Calu3 (cell line): ENCODE results near the gene PEX11A. TPM values are rescaled to one million over a fixed set of nuclear protein-coding genes. Genes with fewer than 3 reads are reported as not detected.

Experiments used
- BruUV-seq: library from RNA; stranded (reverse); fragments of 400-500 nt; replicated peaks from 2 replicates; lab custom pipeline; 2021; lab: Mats Ljungman, UMichigan
- CTCF ChIA-PET: fragments of 300-600 bp; sonication (Branson Sonifier 250); formaldehyde crosslinking; loops from one replicate; lab custom pipeline; 2022; ENCODE audit warnings: antibody characterized with exemption; lab: Charles Lee
- DNase-seq: peaks from one replicate; pipeline ENCODE4 v3.0.0; 2022
- H3K27ac Mint-ChIP-seq: one replicate; pipeline ENCODE4 v1.8.0; 2022; ENCODE audit warnings: mixed read lengths; ENCODE audit not compliant: unreplicated experiment
- H3K27me3 Mint-ChIP-seq: one replicate; pipeline ENCODE4 v1.8.0; 2022; ENCODE audit warnings: mixed read lengths; ENCODE audit not compliant: unreplicated experiment
- H3K36me3 Mint-ChIP-seq: one replicate; pipeline ENCODE4 v1.8.0; 2022; ENCODE audit warnings: mild to moderate bottlenecking, moderate library complexity, mixed read lengths; ENCODE audit not compliant: insufficient read depth, unreplicated experiment
- H3K4me1 Mint-ChIP-seq: one replicate; pipeline ENCODE4 v1.8.0; 2022; ENCODE audit warnings: mild to moderate bottlenecking, low read depth, mixed read lengths; ENCODE audit not compliant: unreplicated experiment
- H3K4me3 Mint-ChIP-seq: one replicate; pipeline ENCODE4 v1.8.0; 2022; ENCODE audit warnings: mild to moderate bottlenecking, low read depth, moderate library complexity, mixed read lengths; ENCODE audit not compliant: unreplicated experiment
- H3K9me3 Mint-ChIP-seq: one replicate; pipeline ENCODE4 v1.8.0; 2022; ENCODE audit warnings: low read depth, mixed read lengths; ENCODE audit not compliant: unreplicated experiment
- intact Hi-C: fragments of 100-400 bp; cut with micrococcal nuclease; formaldehyde crosslinking; loops from one replicate; pipeline ENCODE4 v1.10.0; 2022; ENCODE audit not compliant: unreplicated experiment
- total RNA-seq: library from RNA; stranded (reverse); gene quantifications from 2 replicates; pipeline ENCODE4 v1.2.3, GENCODE V29; 2022
- TF ChIP-seq, protein P1 (sequence below): fragments of 200-600 bp; IDR thresholded peaks from one replicate; pipeline ENCODE4 v1.8.0; 2022; ENCODE audit warnings: antibody characterized with exemption; ENCODE audit not compliant: unreplicated experiment

The PEX11A gene
- total RNA-seq, 1 experiment from 2014 or later = 8.0 TPM

DNA sequence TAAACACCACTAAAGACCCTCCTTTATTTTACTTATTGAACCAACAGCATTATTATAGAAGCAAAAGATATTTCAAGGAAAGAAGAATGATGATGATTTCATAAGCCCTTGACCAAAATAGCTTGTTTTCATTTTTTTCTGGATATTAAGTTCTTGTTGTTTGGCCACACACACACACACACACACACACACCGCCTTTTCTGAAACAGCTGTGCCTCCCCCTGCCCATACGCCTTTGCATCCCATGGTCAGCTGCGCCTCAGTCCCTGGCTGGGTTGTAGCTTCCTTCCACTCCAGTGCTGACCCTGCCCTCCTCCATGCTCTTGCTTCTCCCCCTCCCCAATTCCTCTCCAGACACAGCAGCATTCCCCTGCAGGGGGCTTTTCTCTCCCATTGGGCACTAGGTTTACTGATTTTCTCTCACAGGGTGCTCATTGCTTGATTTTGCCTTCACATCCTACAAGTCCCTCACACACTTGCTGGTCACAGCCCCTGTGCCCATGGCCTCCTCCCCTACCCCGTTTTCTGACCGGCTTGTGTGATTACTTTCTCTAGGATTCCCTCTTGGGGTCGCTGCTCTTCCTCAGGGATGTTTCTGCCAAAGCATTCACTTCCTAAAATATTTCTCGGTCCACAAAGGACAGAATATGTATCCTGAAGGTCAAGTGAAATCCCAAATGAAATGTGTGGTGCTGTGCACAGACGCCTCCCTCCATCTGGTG is 42.1 kb upstream of the PEX11A start:
- no peaks in the 10 kb centered on the region for H3K4me1 Mint-ChIP-seq
- no peak overlapping the region for H3K4me3 Mint-ChIP-seq
- H3K36me3 Mint-ChIP-seq = no peaks in the 10 kb centered on the region
- no peak overlapping the region for H3K27ac Mint-ChIP-seq
- no peaks in the 10 kb centered on the region for H3K9me3 Mint-ChIP-seq
- CTCF ChIA-PET = interaction anchor here (0.6 to 2.1 kb wide), 4 partner anchors 18 to 167 kb away, joined by 3 to 8 read pairs (median 4); no protein-coding TSS in a partner anchor
- TF ChIP-seq, protein P1, sequence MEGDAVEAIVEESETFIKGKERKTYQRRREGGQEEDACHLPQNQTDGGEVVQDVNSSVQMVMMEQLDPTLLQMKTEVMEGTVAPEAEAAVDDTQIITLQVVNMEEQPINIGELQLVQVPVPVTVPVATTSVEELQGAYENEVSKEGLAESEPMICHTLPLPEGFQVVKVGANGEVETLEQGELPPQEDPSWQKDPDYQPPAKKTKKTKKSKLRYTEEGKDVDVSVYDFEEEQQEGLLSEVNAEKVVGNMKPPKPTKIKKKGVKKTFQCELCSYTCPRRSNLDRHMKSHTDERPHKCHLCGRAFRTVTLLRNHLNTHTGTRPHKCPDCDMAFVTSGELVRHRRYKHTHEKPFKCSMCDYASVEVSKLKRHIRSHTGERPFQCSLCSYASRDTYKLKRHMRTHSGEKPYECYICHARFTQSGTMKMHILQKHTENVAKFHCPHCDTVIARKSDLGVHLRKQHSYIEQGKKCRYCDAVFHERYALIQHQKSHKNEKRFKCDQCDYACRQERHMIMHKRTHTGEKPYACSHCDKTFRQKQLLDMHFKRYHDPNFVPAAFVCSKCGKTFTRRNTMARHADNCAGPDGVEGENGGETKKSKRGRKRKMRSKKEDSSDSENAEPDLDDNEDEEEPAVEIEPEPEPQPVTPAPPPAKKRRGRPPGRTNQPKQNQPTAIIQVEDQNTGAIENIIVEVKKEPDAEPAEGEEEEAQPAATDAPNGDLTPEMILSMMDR = no peak
- peaks cover 76% of the 10 kb centered on the region for H3K27me3 Mint-ChIP-seq
- intact Hi-C loops = no loop called here
- BruUV-seq = no TSS peak
- no peak for DNase-seq

DNA sequence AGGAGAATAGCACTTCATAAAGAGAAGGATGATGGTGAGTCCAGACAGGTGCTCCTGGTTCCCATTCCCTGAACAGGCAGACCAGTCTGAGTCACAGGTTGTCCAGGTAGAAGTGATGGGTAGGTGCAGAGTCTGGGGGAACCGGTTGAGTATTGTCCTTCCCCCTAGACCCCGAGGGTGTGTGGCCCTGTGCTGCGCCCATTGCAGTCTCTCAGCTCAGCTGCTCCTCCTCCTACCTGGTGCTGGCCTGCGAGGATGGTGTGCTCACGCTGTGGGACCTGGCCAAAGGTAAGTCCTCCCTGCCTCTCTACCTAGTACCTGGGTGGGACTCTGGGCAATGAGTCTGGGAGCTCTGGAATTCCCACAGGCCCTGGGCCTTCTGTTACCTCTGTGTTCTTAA is 40.7 kb upstream of the PEX11A start:
- intact Hi-C loops = no loop called here
- TF ChIP-seq, protein P1 = no peak
- no TSS peak for BruUV-seq
- no peak overlapping the region for H3K4me3 Mint-ChIP-seq
- H3K36me3 Mint-ChIP-seq = no peaks in the 10 kb centered on the region
- no peak overlapping the region for H3K27ac Mint-ChIP-seq
- no peaks in the 10 kb centered on the region for H3K4me1 Mint-ChIP-seq
- peaks cover 74% of the 10 kb centered on the region for H3K27me3 Mint-ChIP-seq
- H3K9me3 Mint-ChIP-seq = no peaks in the 10 kb centered on the region
- CTCF ChIA-PET = interaction anchor here (0.5 to 2.1 kb wide), 2 partner anchors 30 to 87 kb away, joined by 3 to 8 read pairs; no protein-coding TSS in a partner anchor
- no peak for DNase-seq

DNA sequence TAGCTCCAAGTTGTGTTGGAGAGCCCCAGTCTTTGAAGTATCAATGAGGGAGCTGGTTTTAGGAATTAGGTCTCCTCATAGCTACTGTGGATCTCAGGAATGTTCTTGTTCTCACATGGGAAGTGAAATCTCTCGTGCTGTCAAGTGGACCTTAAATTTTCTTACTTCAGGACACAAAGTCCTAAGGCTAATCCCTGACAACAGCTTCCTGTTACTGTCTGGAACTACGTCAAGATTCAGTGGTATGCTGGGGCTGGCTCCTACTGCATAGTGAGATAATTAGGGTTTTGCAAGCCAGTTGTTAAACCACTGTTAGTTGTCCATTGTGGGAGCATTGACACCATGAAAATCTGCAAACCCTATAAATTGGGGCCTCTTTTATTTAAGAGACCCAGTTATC is 37.7 kb upstream of the PEX11A start:
- no peak for DNase-seq
- no TSS peak for BruUV-seq
- no peak overlapping the region for H3K4me3 Mint-ChIP-seq
- intact Hi-C loops = no loop called here
- H3K27me3 Mint-ChIP-seq = peaks cover 49% of the 10 kb centered on the region
- CTCF ChIA-PET = no interaction called here
- TF ChIP-seq, protein P1 = no peak
- no peak overlapping the region for H3K27ac Mint-ChIP-seq
- H3K36me3 Mint-ChIP-seq = no peaks in the 10 kb centered on the region
- no peaks in the 10 kb centered on the region for H3K4me1 Mint-ChIP-seq
- peaks cover 2% of the 10 kb centered on the region for H3K9me3 Mint-ChIP-seq

DNA sequence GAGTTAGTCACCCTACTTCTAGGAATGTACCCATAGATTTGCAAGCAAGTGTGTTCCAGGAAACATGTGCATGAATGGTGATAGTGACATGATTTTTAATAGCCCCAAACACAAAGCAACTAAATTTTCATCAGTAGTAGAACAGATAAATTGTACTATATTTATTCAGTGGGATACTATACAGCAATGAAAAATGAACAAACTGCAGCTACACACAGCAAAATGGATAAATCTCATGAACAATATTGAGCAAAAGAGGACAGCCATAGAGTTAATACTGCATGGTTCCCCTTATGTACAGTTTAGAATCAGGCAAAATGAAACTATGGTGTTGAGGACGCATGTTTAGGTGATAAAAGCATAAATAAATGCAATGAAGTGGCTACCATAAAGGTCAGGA is 34.5 kb upstream of the PEX11A start:
- CTCF ChIA-PET = no interaction called here
- Mint-ChIP-seq H3K4me1 (no peaks in the 10 kb centered on the region), H3K27me3 (peaks cover 27% of the 10 kb centered on the region), H3K9me3 (peaks cover 2% of the 10 kb centered on the region), H3K27ac (no peak overlapping the region), H3K4me3 (no peak overlapping the region), H3K36me3 (no peaks in the 10 kb centered on the region)
- no peak for DNase-seq
- intact Hi-C loops = no loop called here
- TF ChIP-seq, protein P1 = no peak
- no TSS peak for BruUV-seq
